Hepatocyte (in vitro differentiated cells): Measurements from ENCODE around the gene MED29. TPM values are rescaled to one million over a fixed set of nuclear protein-coding genes. Genes with fewer than 3 reads are reported as not detected.

Source experiments
- DNase-seq: peaks from one replicate; pipeline ENCODE4 v3.0.0-alpha.2; 2016; ENCODE audit warnings: low spot score
- H2AFZ ChIP-seq: fragments of 200-600 bp; sonication (generic); 2 replicates; pipeline ENCODE4 v1.6.0; 2016; ENCODE audit warnings: antibody characterized with exemption, mild to moderate bottlenecking
- H3K27ac ChIP-seq: fragments of 200-600 bp; sonication (generic); 2 replicates; pipeline ENCODE4 v1.5.1; 2016; ENCODE audit warnings: mild to moderate bottlenecking
- H3K27me3 ChIP-seq: fragments of 200-600 bp; sonication (generic); 2 replicates; pipeline ENCODE4 v1.6.1; 2016
- H3K36me3 ChIP-seq: fragments of 200-600 bp; sonication (generic); replicated peaks from 2 replicates; pipeline ENCODE4 v1.5.1; 2016; ENCODE audit warnings: low read depth; ENCODE audit not compliant: insufficient read depth
- H3K4me1 ChIP-seq: fragments of 200-600 bp; sonication (generic); 2 replicates; pipeline ENCODE4 v1.5.1; 2016; ENCODE audit warnings: mild to moderate bottlenecking, moderate library complexity; ENCODE audit not compliant: insufficient read depth
- H3K4me2 ChIP-seq: fragments of 200-600 bp; sonication (generic); 2 replicates; pipeline ENCODE4 v1.6.0; 2016
- H3K4me3 ChIP-seq: fragments of 200-600 bp; sonication (generic); 2 replicates; pipeline ENCODE4 v1.5.1; 2016; ENCODE audit warnings: mild to moderate bottlenecking
- H3K79me2 ChIP-seq: fragments of 200-600 bp; sonication (generic); 2 replicates; pipeline ENCODE4 v1.6.0; 2017; ENCODE audit warnings: mild to moderate bottlenecking
- H3K9me2 ChIP-seq: fragments of 200-600 bp; sonication (generic); replicated peaks from 2 replicates; pipeline ENCODE4 v1.6.0; 2017; ENCODE audit warnings: mild to moderate bottlenecking; ENCODE audit not compliant: insufficient read depth
- H3K9me3 ChIP-seq: fragments of 200-600 bp; sonication (generic); 2 replicates; pipeline ENCODE4 v1.5.1; 2016; ENCODE audit warnings: low read depth, mild to moderate bottlenecking
- H4K20me1 ChIP-seq: fragments of 200-600 bp; sonication (generic); 2 replicates; pipeline ENCODE4 v1.6.0; 2016; ENCODE audit warnings: mild to moderate bottlenecking; ENCODE audit not compliant: insufficient read depth, poor library complexity, severe bottlenecking
- EZH2 ChIP-seq: fragments of 200-600 bp; sonication (generic); IDR thresholded peaks from 2 replicates; pipeline ENCODE4 v1.6.1; 2016; ENCODE audit warnings: antibody characterized with exemption, mild to moderate bottlenecking, borderline replicate concordance
- EZH2phosphoT487 ChIP-seq: fragments of 200-600 bp; sonication (generic); IDR thresholded peaks from one replicate; pipeline ENCODE4 v1.6.1; 2018; ENCODE audit warnings: antibody characterized with exemption, mild to moderate bottlenecking, low read depth, moderate library complexity; ENCODE audit not compliant: unreplicated experiment, severe bottlenecking
- WGBS: methylation state at CpG from one replicate; pipeline ENCODE4 v1.1.6; 2016; ENCODE audit warnings: low lambda C conversion rate; ENCODE audit errors: missing lambda C conversion rate; 5-methylcytosine and 5-hydroxymethylcytosine counted together
- microRNA-seq: library from miRNA; unstranded; fragments of <30 nt; microRNA quantifications from one replicate; pipeline ENCODE4, GENCODE V29; 2017
- polyA plus RNA-seq: library from polyadenylated mRNA; unstranded; fragments of >200 nt; fragmentation: Nextera tagmentation; extraction: Ambion mirVana; gene quantifications from 2 replicates; pipeline ENCODE4 v1.2.1, GENCODE V29; 2016
- small RNA-seq: library from RNA; depleted of rRNA; stranded (forward); fragments of <200 nt; gene quantifications from one replicate; pipeline ENCODE3, GENCODE V24; 2014
- total RNA-seq: library from RNA; depleted of rRNA; stranded (reverse); fragments of >200 nt; gene quantifications from 2 replicates; pipeline ENCODE4 v1.2.3, GENCODE V29; 2014
- TF ChIP-seq, protein P1 (sequence below): fragments of 200-600 bp; sonication (generic); IDR thresholded peaks from 2 replicates; pipeline ENCODE4 v1.5.1; 2016; ENCODE audit warnings: antibody characterized with exemption, mild to moderate bottlenecking; ENCODE audit not compliant: poor library complexity

MED29 gene
- total and polyA plus RNA-seq, 2 experiments from 2014 or later: 18.9 to 38.6 TPM

DNA sequence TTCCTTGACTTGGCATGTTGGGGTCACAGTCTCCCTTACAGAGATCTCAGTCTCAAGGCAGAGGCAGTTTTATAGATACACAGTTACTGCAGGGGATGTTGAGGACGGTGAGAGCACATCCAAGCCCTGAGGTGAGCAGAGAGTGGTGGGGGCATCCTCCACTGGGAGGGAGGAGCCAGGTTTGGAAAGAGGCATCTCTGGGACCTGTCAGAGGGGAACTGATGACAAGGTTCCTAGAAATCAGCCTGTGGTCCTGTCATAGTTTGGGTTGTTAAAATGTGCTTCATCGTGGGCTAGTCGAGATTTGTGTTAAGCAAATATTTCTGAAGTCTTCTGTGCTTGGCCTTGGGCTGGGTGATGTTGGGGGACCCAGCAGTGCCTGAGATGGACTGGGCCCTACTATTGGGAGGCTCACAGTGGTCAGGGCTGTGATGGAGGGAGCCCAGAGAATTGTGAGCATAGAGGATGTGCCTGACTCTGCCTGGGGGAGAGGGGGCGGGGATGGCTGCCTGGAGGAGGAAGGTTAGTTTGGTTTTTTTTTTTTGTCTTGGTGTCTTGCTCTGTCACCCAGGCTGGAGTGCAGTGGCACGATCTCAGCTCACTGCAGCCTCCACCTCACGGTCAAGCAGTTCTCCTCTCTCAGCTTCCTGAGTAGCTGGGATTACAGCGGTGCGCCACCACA, 58.1 kb downstream of the MED29 start:
- Histone ChIP-seq H3K4me2 (no peak overlapping the region), H3K27ac (no peak overlapping the region), H4K20me1 (peaks cover 52% of the 10 kb centered on the region), H3K36me3 (no peaks in the 10 kb centered on the region), H3K9me3 (no peaks in the 10 kb centered on the region), H3K79me2 (peaks cover 90% of the 10 kb centered on the region), H3K27me3 (no peaks in the 10 kb centered on the region), H3K4me3 (no peak overlapping the region), H3K4me1 (peaks cover 17% of the 10 kb centered on the region), H2AFZ (no peak overlapping the region), H3K9me2 (no peaks in the 10 kb centered on the region)
- no peak for DNase-seq
- WGBS: 92% methylated on average over 8 of the region's 8 CpGs
- TF ChIP-seq EZH2phosphoT487 (no peak), EZH2 (no peak)
- TF ChIP-seq, protein P1, sequence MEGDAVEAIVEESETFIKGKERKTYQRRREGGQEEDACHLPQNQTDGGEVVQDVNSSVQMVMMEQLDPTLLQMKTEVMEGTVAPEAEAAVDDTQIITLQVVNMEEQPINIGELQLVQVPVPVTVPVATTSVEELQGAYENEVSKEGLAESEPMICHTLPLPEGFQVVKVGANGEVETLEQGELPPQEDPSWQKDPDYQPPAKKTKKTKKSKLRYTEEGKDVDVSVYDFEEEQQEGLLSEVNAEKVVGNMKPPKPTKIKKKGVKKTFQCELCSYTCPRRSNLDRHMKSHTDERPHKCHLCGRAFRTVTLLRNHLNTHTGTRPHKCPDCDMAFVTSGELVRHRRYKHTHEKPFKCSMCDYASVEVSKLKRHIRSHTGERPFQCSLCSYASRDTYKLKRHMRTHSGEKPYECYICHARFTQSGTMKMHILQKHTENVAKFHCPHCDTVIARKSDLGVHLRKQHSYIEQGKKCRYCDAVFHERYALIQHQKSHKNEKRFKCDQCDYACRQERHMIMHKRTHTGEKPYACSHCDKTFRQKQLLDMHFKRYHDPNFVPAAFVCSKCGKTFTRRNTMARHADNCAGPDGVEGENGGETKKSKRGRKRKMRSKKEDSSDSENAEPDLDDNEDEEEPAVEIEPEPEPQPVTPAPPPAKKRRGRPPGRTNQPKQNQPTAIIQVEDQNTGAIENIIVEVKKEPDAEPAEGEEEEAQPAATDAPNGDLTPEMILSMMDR: no peak

Small RNA genes lying within 50 kb of the gene (microRNA-seq; reads per million reads assigned to microRNA genes)
- not detected for gene MIR4530

Small RNA genes lying within 50 kb of the gene (small RNA-seq; reads per million reads assigned to genes)
- gene AC011445.2 (0.09 reads per million), gene MIR4530 (not detected), gene RN7SL566P (not detected)

Other genes starting within 250 kb of the MED29 start
- gene NCCRP1, start 194.4 kb upstream of the MED29 start, total RNA-seq: 1.6 and 2.5 TPM in 2 replicates
- 7.0 and 13.6 TPM in 2 replicates for gene NCCRP1, start 194.4 kb upstream of the MED29 start, polyA plus RNA-seq
- 2.5 TPM in 1 of 2 replicates, not detected in the other for gene SYCN, start 187.1 kb upstream of the MED29 start, total RNA-seq
- 0.37 TPM in 1 of 2 replicates, not detected in the other for gene SYCN, start 187.1 kb upstream of the MED29 start, polyA plus RNA-seq
- not detected in 2 replicates for gene IFNL3, start 146.4 kb upstream of the MED29 start, total RNA-seq
- 0.26 TPM in 1 of 2 replicates, not detected in the other for gene IFNL3, start 146.4 kb upstream of the MED29 start, polyA plus RNA-seq
- gene IFNL4, start 142.5 kb upstream of the MED29 start, total RNA-seq: not detected in 2 replicates
- gene IFNL4, start 142.5 kb upstream of the MED29 start, polyA plus RNA-seq: 0.29 TPM in 1 of 2 replicates, not detected in the other
- gene IFNL2, start 123.0 kb upstream of the MED29 start, total RNA-seq: not detected in 2 replicates
- gene IFNL2, start 123.0 kb upstream of the MED29 start, polyA plus RNA-seq: not detected in 2 replicates
- not detected in 2 replicates for gene IFNL1, start 95.0 kb upstream of the MED29 start, total RNA-seq
- not detected in 2 replicates for gene IFNL1, start 95.0 kb upstream of the MED29 start, polyA plus RNA-seq
- gene LRFN1, start 70.5 kb upstream of the MED29 start, total RNA-seq: 1.1 and 2.4 TPM in 2 replicates
- gene LRFN1, start 70.5 kb upstream of the MED29 start, polyA plus RNA-seq: 5.6 and 6.1 TPM in 2 replicates
- 0.32 TPM in 1 of 2 replicates, not detected in the other for gene GMFG, start 55.3 kb upstream of the MED29 start, total RNA-seq
- gene GMFG, start 55.3 kb upstream of the MED29 start, polyA plus RNA-seq: 0.86 and 2.9 TPM in 2 replicates
- gene SAMD4B, start 49.0 kb upstream of the MED29 start, total RNA-seq: 39.2 and 54.8 TPM in 2 replicates
- gene SAMD4B, start 49.0 kb upstream of the MED29 start, polyA plus RNA-seq: 61.0 and 66.5 TPM in 2 replicates
- gene PAF1, start 272 bp upstream of the MED29 start, total RNA-seq: 30.4 and 42.5 TPM in 2 replicates
- gene PAF1, start 272 bp upstream of the MED29 start, polyA plus RNA-seq: 53.5 and 54.4 TPM in 2 replicates
- 72.9 and 95.8 TPM in 2 replicates for gene ZFP36, start 15.5 kb downstream of the MED29 start, total RNA-seq
- gene ZFP36, start 15.5 kb downstream of the MED29 start, polyA plus RNA-seq: 1,034 and 1,087 TPM in 2 replicates
- gene PLEKHG2, start 21.3 kb downstream of the MED29 start, total RNA-seq: 17.7 and 25.3 TPM in 2 replicates
- 34.0 and 44.0 TPM in 2 replicates for gene PLEKHG2, start 21.3 kb downstream of the MED29 start, polyA plus RNA-seq
- 63.8 and 115 TPM in 2 replicates for gene RPS16, start 44.6 kb downstream of the MED29 start, total RNA-seq
- 409 and 411 TPM in 2 replicates for gene RPS16, start 44.6 kb downstream of the MED29 start, polyA plus RNA-seq
- gene SUPT5H, start 54.2 kb downstream of the MED29 start, total RNA-seq: 63.7 and 71.6 TPM in 2 replicates
- gene SUPT5H, start 54.2 kb downstream of the MED29 start, polyA plus RNA-seq: 184 and 213 TPM in 2 replicates
- gene TIMM50, start 89.5 kb downstream of the MED29 start, total RNA-seq: 53.1 and 57.2 TPM in 2 replicates
- gene TIMM50, start 89.5 kb downstream of the MED29 start, polyA plus RNA-seq: 56.4 and 61.7 TPM in 2 replicates
- gene DLL3, start 107.6 kb downstream of the MED29 start, total RNA-seq: 0.16 and 1.6 TPM in 2 replicates
- gene DLL3, start 107.6 kb downstream of the MED29 start, polyA plus RNA-seq: 1.1 and 1.3 TPM in 2 replicates
- 0.50 and 2.0 TPM in 2 replicates for gene SELENOV, start 123.8 kb downstream of the MED29 start, total RNA-seq
- 0.98 and 2.2 TPM in 2 replicates for gene SELENOV, start 123.8 kb downstream of the MED29 start, polyA plus RNA-seq
- 3.4 and 3.7 TPM in 2 replicates for gene EID2B, start 141.5 kb downstream of the MED29 start, total RNA-seq
- 1.0 and 2.2 TPM in 2 replicates for gene EID2B, start 141.5 kb downstream of the MED29 start, polyA plus RNA-seq
- 13.6 and 18.6 TPM in 2 replicates for gene EID2, start 148.8 kb downstream of the MED29 start, total RNA-seq
- gene EID2, start 148.8 kb downstream of the MED29 start, polyA plus RNA-seq: 29.3 and 34.8 TPM in 2 replicates
- not detected in 2 replicates for gene LGALS13, start 211.1 kb downstream of the MED29 start, total RNA-seq
- not detected in 2 replicates for gene LGALS13, start 211.1 kb downstream of the MED29 start, polyA plus RNA-seq